Metanephros (tissue), 1 donor: ENCODE data around the gene TPSD1. TPM values are rescaled to one million over a fixed set of nuclear protein-coding genes. Genes with fewer than 3 reads are reported as not detected.

Experiments used
- total RNA-seq: library from RNA; depleted of rRNA; stranded (reverse); fragments of >200 nt; gene quantifications from one replicate; pipeline ENCODE4 v1.2.3, GENCODE V29; 2014

TPSD1 gene
- total RNA-seq = not detected

DNA sequence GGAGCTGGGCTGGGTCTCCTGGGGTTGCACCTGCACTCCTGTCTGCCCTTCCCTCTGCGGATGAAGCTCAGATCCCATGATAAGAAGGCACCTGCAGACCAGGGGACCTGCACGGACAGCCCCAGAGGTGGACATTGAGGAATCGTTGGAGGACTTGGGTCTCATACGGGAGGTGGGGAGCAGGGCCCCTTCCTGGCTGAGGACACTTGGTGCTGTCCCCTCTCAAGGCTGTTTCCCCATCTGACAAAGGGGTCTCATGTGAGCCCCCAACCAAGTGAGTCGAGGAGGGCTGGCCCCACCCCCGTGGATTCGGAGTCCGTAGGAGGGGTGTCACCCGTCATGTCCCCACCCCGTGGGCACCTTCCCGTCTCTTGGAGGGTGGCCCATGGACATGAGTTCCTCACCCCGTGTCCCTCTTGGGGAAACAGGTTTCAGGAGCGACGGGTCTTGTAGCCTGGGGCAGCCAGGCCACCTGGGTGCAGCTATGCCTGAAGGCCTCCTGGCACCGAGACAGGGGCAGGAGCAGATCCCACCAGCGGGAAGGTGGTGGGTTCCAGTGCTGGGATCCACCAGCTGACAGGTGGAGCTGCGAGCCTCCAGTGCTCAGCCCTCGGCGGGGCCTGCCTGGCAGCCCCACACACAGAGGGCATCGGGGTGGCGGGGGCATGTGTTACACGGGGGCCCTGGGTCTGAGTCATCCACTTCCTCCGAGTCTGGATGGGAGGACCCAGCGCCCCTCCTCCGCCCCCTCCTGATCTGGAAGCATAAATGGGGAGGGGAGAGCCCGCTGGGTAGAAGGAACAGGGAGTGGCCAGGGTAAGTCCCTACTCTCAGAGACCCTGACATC is at the start of gene TPSD1:
Gene TPSD1, plus strand, starts transcription at position 794 of the 847 bp plus-strand sequence. CDS start 212 bp downstream, outside the sequence.

GRCh38 chr16:1225051-1225451 is 30.8 kb upstream of the TPSD1 start, which contains the start of gene TPSG1:
TPSG1 (minus strand) TSS chr16:1225268; CDS start chr16:1225252, 16 bp downstream.

DNA sequence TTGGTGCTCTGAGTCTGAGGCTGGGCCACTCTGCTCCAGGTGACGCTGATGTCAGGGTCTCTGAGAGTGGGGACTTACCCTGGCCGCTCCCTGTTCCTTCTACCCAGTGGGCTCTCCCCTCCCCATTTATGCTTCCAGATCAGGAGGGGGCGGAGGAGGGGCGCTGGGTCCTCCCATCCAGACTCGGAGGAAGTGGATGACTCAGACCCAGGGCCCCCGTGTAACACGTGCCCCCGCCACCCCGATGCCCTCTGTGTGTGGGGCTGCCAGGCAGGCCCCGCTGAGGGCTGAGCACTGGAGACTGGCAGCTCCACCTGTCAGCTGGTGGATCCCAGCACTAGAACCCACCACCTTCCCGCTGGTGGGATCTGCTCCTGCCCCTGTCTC is 25.8 kb upstream of the TPSD1 start, which contains the start of gene TPSB2:
Gene TPSB2, minus strand, starts transcription at position 101 of the 387 bp plus-strand sequence. CDS start 233 bp downstream, outside the sequence.

GRCh38 chr16:1240436-1240835 is 15.4 kb upstream of the TPSD1 start, which contains the start of gene TPSAB1:
TPSAB1 (plus strand) TSS chr16:1240705; CDS start chr16:1240939, 234 bp downstream.

Other genes starting within 250 kb of the TPSD1 start
- gene SSTR5, start 183.3 kb upstream of the TPSD1 start, total RNA-seq = 0.82 TPM
- gene C1QTNF8, start 159.8 kb upstream of the TPSD1 start, total RNA-seq = not detected
- gene CACNA1H, start 103.0 kb upstream of the TPSD1 start, total RNA-seq = 32.3 TPM
- not detected for gene TPSG1, start 30.8 kb upstream of the TPSD1 start, total RNA-seq
- 0.47 TPM for gene TPSB2, start 25.9 kb upstream of the TPSD1 start, total RNA-seq
- 0.99 TPM for gene TPSAB1, start 15.4 kb upstream of the TPSD1 start, total RNA-seq
- gene UBE2I, start 53.6 kb downstream of the TPSD1 start, total RNA-seq = 72.6 TPM
- gene BAIAP3, start 77.6 kb downstream of the TPSD1 start, total RNA-seq = 12.2 TPM
- 50.7 TPM for gene TSR3, start 95.8 kb downstream of the TPSD1 start, total RNA-seq
- gene GNPTG, start 95.9 kb downstream of the TPSD1 start, total RNA-seq = 50.2 TPM
- 43.6 TPM for gene UNKL, start 158.6 kb downstream of the TPSD1 start, total RNA-seq
- gene UQCC4, start 164.7 kb downstream of the TPSD1 start, total RNA-seq = 12.5 TPM
- gene PERCC1, start 175.0 kb downstream of the TPSD1 start, total RNA-seq = not detected
- 2.2 TPM for gene CCDC154, start 188.5 kb downstream of the TPSD1 start, total RNA-seq
- 107 TPM for gene CLCN7, start 219.0 kb downstream of the TPSD1 start, total RNA-seq
- gene PTX4, start 232.9 kb downstream of the TPSD1 start, total RNA-seq = 0.18 TPM
- gene TELO2, start 237.3 kb downstream of the TPSD1 start, total RNA-seq = 48.3 TPM